SK-N-MC (cell line): ENCODE measurements around the gene CHST10.
"Not testable (repeated sequence)": the region's sequence is repeated elsewhere in the genome, so short reads cannot be mapped to it uniquely, and the experiment has no call there.

Source experiments
- DNase-seq: peaks from one replicate; pipeline ENCODE4 v3.0.0-alpha.2; 2011; ENCODE audit warnings: low read depth, low spot score
- H3K27ac ChIP-seq: fragments of 200-600 bp; sonication (generic); 2 replicates; pipeline ENCODE4 v1.5.1; 2016; ENCODE audit warnings: mixed run types
- H3K36me3 ChIP-seq: fragments of 200-600 bp; sonication (generic); 2 replicates; pipeline ENCODE4 v1.6.1; 2017; ENCODE audit warnings: antibody characterized with exemption, low read length, mixed read lengths; ENCODE audit not compliant: insufficient read depth
- H3K4me3 ChIP-seq: fragments of 200-600 bp; sonication (generic); 2 replicates; pipeline ENCODE4 v1.5.1; 2016
- H3K9ac ChIP-seq: fragments of 200-600 bp; sonication (generic); 2 replicates; pipeline ENCODE4 v1.8.0; 2017; ENCODE audit warnings: mixed run types, mixed read lengths; ENCODE audit not compliant: insufficient read length
- H3K9me3 ChIP-seq: fragments of 200-600 bp; sonication (generic); 2 replicates; pipeline ENCODE4 v1.6.1; 2017; ENCODE audit warnings: low read depth, mild to moderate bottlenecking, antibody characterized with exemption, low read length, moderate library complexity, mixed read lengths
- EZH2 ChIP-seq: fragments of 200-600 bp; sonication (generic); IDR thresholded peaks from one replicate; pipeline ENCODE4 v1.6.1; 2017; ENCODE audit warnings: antibody characterized with exemption
- FOXP2 ChIP-seq: optimal IDR thresholded peaks from 2 replicates; pipeline ENCODE3; 2011; ENCODE audit warnings: mild to moderate bottlenecking, moderate library complexity; ENCODE audit not compliant: insufficient read depth; ENCODE audit errors: extremely low read length, control extremely low read depth
- POLR2AphosphoS5 ChIP-seq: IDR thresholded peaks from 2 replicates; pipeline ENCODE4 v1.6.1; 2012; ENCODE audit warnings: mild to moderate bottlenecking, low read depth, low read length, borderline replicate concordance

The CHST10 gene

GRCh38 chr2:100344433-100344832, 73.0 kb downstream of the CHST10 start:
- no peak for DNase-seq
- no peaks in the 10 kb centered on the region for H3K9me3 ChIP-seq
- no peak overlapping the region for H3K4me3 ChIP-seq
- no peak overlapping the region for H3K27ac ChIP-seq
- H3K9ac ChIP-seq = no peak overlapping the region
- H3K36me3 ChIP-seq = no peaks in the 10 kb centered on the region
- TF ChIP-seq FOXP2 = no peak
- no peak for TF ChIP-seq POLR2AphosphoS5
- no peak for TF ChIP-seq EZH2

GRCh38 chr2:100342466-100342865, 75.0 kb downstream of the CHST10 start:
- not testable (repeated sequence) for H3K27ac ChIP-seq, H3K36me3 ChIP-seq, H3K4me3 ChIP-seq, H3K9me3 ChIP-seq, H3K9ac ChIP-seq, DNase-seq
